HG03571 (cell line): ENCODE results near the gene RSPH3.

Source experiments
- ATAC-seq: cut with Tn5 transposase; IDR thresholded peaks from one replicate; pipeline ENCODE4 v1.9.1; 2021; ENCODE audit not compliant: unreplicated experiment

Gene RSPH3

GRCh38 chr6:158938811-158939254, 61.2 kb downstream of the RSPH3 start:
- ATAC-seq = no peak

- no peak for ATAC-seq
These were observed 61.8 kb downstream of the RSPH3 start for GRCh38 chr6:158938220-158938619.

GRCh38 chr6:158934157-158934556, 65.8 kb downstream of the RSPH3 start:
- ATAC-seq = no peak

GRCh38 chr6:158933079-158933595, 66.9 kb downstream of the RSPH3 start:
- ATAC-seq = no peak

GRCh38 chr6:158928068-158928467, 71.9 kb downstream of the RSPH3 start:
- no peak for ATAC-seq

GRCh38 chr6:158926414-158926813, 73.6 kb downstream of the RSPH3 start:
- no peak for ATAC-seq

GRCh38 chr6:158924499-158925455, 75.2 kb downstream of the RSPH3 start:
- ATAC-seq = no peak

- no peak for ATAC-seq
These were observed 76.0 kb downstream of the RSPH3 start for GRCh38 chr6:158923805-158924498.
